Measurements from ENCODE around the gene EDN3.

Gene EDN3

GRCh38 chr20:59289994-59290393 is 10.4 kb upstream of the EDN3 start:
- no peak for DNase-seq (ENCODE audit: low read depth in 2 of 2)
- TF ChIP-seq, protein P1, sequence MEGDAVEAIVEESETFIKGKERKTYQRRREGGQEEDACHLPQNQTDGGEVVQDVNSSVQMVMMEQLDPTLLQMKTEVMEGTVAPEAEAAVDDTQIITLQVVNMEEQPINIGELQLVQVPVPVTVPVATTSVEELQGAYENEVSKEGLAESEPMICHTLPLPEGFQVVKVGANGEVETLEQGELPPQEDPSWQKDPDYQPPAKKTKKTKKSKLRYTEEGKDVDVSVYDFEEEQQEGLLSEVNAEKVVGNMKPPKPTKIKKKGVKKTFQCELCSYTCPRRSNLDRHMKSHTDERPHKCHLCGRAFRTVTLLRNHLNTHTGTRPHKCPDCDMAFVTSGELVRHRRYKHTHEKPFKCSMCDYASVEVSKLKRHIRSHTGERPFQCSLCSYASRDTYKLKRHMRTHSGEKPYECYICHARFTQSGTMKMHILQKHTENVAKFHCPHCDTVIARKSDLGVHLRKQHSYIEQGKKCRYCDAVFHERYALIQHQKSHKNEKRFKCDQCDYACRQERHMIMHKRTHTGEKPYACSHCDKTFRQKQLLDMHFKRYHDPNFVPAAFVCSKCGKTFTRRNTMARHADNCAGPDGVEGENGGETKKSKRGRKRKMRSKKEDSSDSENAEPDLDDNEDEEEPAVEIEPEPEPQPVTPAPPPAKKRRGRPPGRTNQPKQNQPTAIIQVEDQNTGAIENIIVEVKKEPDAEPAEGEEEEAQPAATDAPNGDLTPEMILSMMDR (IDR thresholded peaks at IDR 0.05; ENCODE audit: low read depth, low read length) = no peak
- H3K4me3 ChIP-seq (replicated peaks in 1 of 2; ENCODE audit: low read depth in 2 of 2, low read length in 2 of 2) = no peak overlapping the region

DNA sequence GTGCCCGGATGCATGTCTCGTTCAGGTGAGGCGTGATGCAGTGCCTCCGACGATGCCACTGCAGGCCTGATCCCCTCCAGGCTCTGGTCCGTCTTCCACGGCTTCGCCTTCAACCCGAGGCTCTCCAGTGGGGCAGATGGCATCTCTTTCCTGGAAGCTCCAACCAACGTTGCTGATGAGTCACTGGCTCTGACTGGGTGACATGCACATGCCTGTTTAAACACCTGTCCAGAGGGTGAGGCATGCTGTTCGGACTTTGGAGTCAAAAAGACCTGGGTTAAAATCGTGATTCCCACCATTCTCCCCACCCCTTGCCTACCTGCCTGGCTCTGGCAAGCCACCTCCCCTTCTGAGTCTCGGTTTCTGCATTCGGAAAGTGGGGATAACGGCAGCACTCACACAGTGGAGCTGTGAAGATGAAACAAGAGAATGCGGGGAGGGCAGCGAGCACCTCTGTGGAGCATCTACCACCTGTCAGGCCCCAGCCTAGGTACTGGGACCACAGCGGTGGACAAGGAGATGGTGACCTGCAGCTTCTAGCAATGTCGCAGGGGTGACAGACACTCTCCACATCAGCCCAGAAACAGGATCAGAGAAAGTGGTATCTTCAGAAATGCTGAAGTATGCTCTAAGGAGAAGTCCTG is 8.5 kb upstream of the EDN3 start:
- DNase-seq (ENCODE audit: low read depth in 2 of 2) = no peak
- TF ChIP-seq, protein P1 (IDR thresholded peaks at IDR 0.05; ENCODE audit: low read depth, low read length) = no peak
- no peak overlapping the region for H3K4me3 ChIP-seq (replicated peaks in 1 of 2; ENCODE audit: low read depth in 2 of 2, low read length in 2 of 2)

GRCh38 chr20:59295531-59295930 is 4.9 kb upstream of the EDN3 start:
- H3K4me3 ChIP-seq (replicated peaks in 1 of 2; ENCODE audit: low read depth in 2 of 2, low read length in 2 of 2) = no peak overlapping the region
- TF ChIP-seq, protein P1 (IDR thresholded peaks at IDR 0.05; ENCODE audit: low read depth, low read length) = no peak
- no peak for DNase-seq (ENCODE audit: low read depth in 2 of 2)

DNA sequence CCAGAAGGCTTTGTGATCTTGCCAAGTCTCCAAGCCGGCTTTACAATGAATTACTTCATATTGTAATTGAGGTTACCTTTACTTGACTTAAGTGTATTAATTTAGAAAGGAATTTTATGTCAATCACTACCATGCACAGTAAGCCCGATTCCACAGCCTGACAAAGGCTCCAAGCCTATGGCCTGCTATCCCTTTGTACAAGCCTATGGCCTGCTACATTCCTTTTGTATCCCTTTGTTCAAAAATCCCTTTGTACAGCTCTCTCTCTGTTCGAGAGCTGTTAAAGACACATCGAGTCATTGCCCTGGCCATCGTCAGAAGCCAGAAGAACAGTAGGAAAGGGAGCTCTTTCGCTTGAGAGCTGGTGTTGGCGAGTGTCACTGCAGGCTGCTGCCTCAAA is 2.7 kb upstream of the EDN3 start:
- TF ChIP-seq, protein P1 (IDR thresholded peaks at IDR 0.05; ENCODE audit: low read depth, low read length) = no peak
- no peak for DNase-seq (ENCODE audit: low read depth in 2 of 2)
- H3K4me3 ChIP-seq (replicated peaks in 1 of 2; ENCODE audit: low read depth in 2 of 2, low read length in 2 of 2) = no peak overlapping the region

GRCh38 chr20:59299945-59300332 is 472 bp upstream of the EDN3 start:
- H3K4me3 ChIP-seq (replicated peaks in 1 of 2; ENCODE audit: low read depth in 2 of 2, low read length in 2 of 2) = no peak overlapping the region
- TF ChIP-seq, protein P1 (IDR thresholded peaks at IDR 0.05; ENCODE audit: low read depth, low read length) = no peak
- no peak for DNase-seq (ENCODE audit: low read depth in 2 of 2)

DNA sequence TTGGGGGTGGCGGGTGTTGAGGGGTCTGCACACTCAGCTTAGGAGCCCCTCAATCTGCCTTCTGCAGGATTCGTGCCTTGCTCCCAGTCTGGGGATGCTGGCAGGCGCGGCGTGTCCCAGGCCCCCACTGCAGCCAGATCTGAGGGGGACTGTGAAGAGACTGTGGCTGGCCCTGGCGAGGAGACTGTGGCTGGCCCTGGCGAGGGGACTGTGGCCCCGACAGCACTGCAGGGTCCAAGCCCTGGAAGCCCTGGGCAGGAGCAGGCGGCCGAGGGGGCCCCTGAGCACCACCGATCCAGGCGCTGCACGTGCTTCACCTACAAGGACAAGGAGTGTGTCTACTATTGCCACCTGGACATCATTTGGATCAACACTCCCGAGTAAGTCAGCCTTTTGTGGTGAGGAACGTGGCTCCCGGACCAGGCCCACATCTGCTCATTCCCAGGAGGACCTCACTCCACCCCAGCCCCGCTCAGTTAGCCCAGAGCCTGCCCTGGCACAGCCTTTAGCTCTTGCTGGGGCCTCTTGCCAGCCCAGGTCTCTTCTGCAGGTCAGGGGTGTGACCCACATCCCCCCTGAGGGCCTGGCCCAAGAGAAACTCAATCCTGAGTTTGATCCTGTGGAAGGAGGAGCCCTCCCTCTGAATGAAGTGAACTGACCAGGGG is 1.1 kb downstream of the EDN3 start:
- no peak overlapping the region for H3K4me3 ChIP-seq (replicated peaks in 1 of 2; ENCODE audit: low read depth in 2 of 2, low read length in 2 of 2)
- TF ChIP-seq, protein P1 (IDR thresholded peaks at IDR 0.05; ENCODE audit: low read depth, low read length) = no peak
- DNase-seq (ENCODE audit: low read depth in 2 of 2) = no peak

All from cardiac fibroblast (primary cell).